Loucy (cell line): ENCODE results near the gene PIEZO1.

ENCODE experiments used
- CTCF ChIP-seq: fragments of 200-600 bp; sonication (generic); conservative IDR thresholded peaks from 2 replicates; pipeline ENCODE4 v1.5.1; 2014; ENCODE audit warnings: mild to moderate bottlenecking, antibody characterized with exemption, low read length
- EZH2phosphoT487 ChIP-seq: fragments of 200-600 bp; IDR thresholded peaks from 2 replicates; pipeline ENCODE4 v1.6.1; 2018; ENCODE audit warnings: antibody characterized with exemption, mild to moderate bottlenecking, moderate library complexity, borderline replicate concordance

- TF ChIP-seq CTCF: no peak
- no peak for TF ChIP-seq EZH2phosphoT487
Measured at GRCh38 chr16:88833086-88833485, 48.1 kb upstream of the PIEZO1 start.
